Fibroblast of lung (primary cell): ENCODE results near the gene NFKBIB. TPM values are rescaled to one million over a fixed set of nuclear protein-coding genes. Genes with fewer than 3 reads are reported as not detected.
A peak's percentile ranks its signal among the peaks of the same experiment; 100 is the strongest.

ENCODE experiments used
- DNase-seq, 2 donors: peaks; one replicate each; pipeline versions ENCODE4 v3.0.0 to v3.0.0-alpha.2; 2010; ENCODE audit warnings: low read depth in 2 of 2
- H2AFZ ChIP-seq: 2 replicates; pipeline ENCODE4 v1.5.1; 2012; ENCODE audit warnings: low read length, control low read depth, inconsistent platforms
- H3K27ac ChIP-seq: 2 replicates; pipeline ENCODE4 v1.5.1; 2011; ENCODE audit warnings: low read length, control low read depth; ENCODE audit not compliant: insufficient read depth
- H3K27me3 ChIP-seq: 2 replicates; pipeline ENCODE4 v1.5.1; 2011; ENCODE audit warnings: mild to moderate bottlenecking, low read length; ENCODE audit not compliant: control insufficient read depth, insufficient read depth
- H3K36me3 ChIP-seq: 2 replicates; pipeline ENCODE4 v1.5.1; 2011; ENCODE audit warnings: low read length; ENCODE audit not compliant: control insufficient read depth, insufficient read depth
- H3K4me1 ChIP-seq: 2 replicates; pipeline ENCODE4 v1.5.1; 2011; ENCODE audit warnings: low read length; ENCODE audit not compliant: control insufficient read depth, insufficient read depth; ENCODE audit errors: extremely low read depth
- H3K4me2 ChIP-seq: 2 replicates; pipeline ENCODE4 v1.5.1; 2011; ENCODE audit warnings: low read length, control low read depth; ENCODE audit not compliant: insufficient read depth; ENCODE audit errors: extremely low read depth
- H3K4me3 ChIP-seq, 4 experiments: fragments of 200-600 bp in 1 of 4; sonication (generic) in 1 of 4; replicated peaks in 1 of 4; 2 replicates each; pipeline ENCODE4 v1.5.1; 2011 to 2016; ENCODE audit warnings: low read length in 4 of 4, low read depth in 3 of 4, mild to moderate bottlenecking in 3 of 4, control low read depth in 2 of 4, inconsistent platforms in 1 of 4, mixed read lengths in 1 of 4; ENCODE audit not compliant: insufficient read depth in 1 of 4; ENCODE audit errors: control extremely low read depth in 1 of 4
- H3K79me2 ChIP-seq: 2 replicates; pipeline ENCODE4 v1.5.1; 2012; ENCODE audit warnings: mild to moderate bottlenecking, low read length, inconsistent platforms; ENCODE audit not compliant: control insufficient read depth, insufficient read depth
- H3K9ac ChIP-seq: 2 replicates; pipeline ENCODE4 v1.5.1; 2011; ENCODE audit warnings: mild to moderate bottlenecking, low read length, control low read depth; ENCODE audit not compliant: insufficient read depth
- H3K9me3 ChIP-seq: 2 replicates; pipeline ENCODE4 v1.5.1; 2012; ENCODE audit warnings: low read depth, low read length; ENCODE audit not compliant: control insufficient read depth, insufficient read depth
- H4K20me1 ChIP-seq: 2 replicates; pipeline ENCODE4 v1.5.1; 2011; ENCODE audit warnings: low read length; ENCODE audit not compliant: control insufficient read depth, insufficient read depth; ENCODE audit errors: extremely low read depth
- EZH2 ChIP-seq: IDR thresholded peaks from 2 replicates; pipeline ENCODE4 v1.5.1; 2012; ENCODE audit warnings: low read length, control low read depth, mild to moderate bottlenecking; ENCODE audit errors: missing control alignments
- polyA minus RNA-seq: library from RNA; depleted of rRNA, polyadenylated mRNA; stranded (reverse); fragments of >200 nt; gene quantifications from 2 replicates; pipeline ENCODE4 v1.2.3, GENCODE V29; 2011; ENCODE audit warnings: low replicate concordance
- polyA plus RNA-seq, 2 donors: library from polyadenylated mRNA; depleted of rRNA in 1 of 2; stranded (reverse) in 1 of 2; unstranded in 1 of 2; fragments of >200 nt; gene quantifications; 2 replicates each; pipeline ENCODE4 v1.2.1, GENCODE V29; 2011 to 2012; ENCODE audit warnings: missing spikeins in 1 of 2
- total RNA-seq: library from RNA; depleted of rRNA; stranded (reverse); fragments of >200 nt; gene quantifications from 2 replicates; pipeline ENCODE4 v1.2.1, GENCODE V29; 2014
- TF ChIP-seq, protein P1 (sequence below), 2 donors: IDR thresholded peaks in 1 of 2; conservative IDR thresholded peaks in 1 of 2; 1 replicate in 1 of 2; 2 replicates in 1 of 2; pipeline ENCODE4 v1.5.1; 2011 to 2012; ENCODE audit warnings: low read length in 2 of 2, control low read depth in 1 of 2, inconsistent platforms in 1 of 2, low read depth in 1 of 2, mild to moderate bottlenecking in 1 of 2

The NFKBIB gene, protein sequence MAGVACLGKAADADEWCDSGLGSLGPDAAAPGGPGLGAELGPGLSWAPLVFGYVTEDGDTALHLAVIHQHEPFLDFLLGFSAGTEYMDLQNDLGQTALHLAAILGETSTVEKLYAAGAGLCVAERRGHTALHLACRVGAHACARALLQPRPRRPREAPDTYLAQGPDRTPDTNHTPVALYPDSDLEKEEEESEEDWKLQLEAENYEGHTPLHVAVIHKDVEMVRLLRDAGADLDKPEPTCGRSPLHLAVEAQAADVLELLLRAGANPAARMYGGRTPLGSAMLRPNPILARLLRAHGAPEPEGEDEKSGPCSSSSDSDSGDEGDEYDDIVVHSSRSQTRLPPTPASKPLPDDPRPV
- total RNA-seq (8.2 and 10.9 TPM in 2 replicates), polyA plus RNA-seq (8.3 and 9.8 TPM in 2 replicates), polyA minus RNA-seq (2.6 and 4.3 TPM in 2 replicates)
- polyA plus RNA-seq (2012): 15.1 and 19.8 TPM in 2 replicates

DNA sequence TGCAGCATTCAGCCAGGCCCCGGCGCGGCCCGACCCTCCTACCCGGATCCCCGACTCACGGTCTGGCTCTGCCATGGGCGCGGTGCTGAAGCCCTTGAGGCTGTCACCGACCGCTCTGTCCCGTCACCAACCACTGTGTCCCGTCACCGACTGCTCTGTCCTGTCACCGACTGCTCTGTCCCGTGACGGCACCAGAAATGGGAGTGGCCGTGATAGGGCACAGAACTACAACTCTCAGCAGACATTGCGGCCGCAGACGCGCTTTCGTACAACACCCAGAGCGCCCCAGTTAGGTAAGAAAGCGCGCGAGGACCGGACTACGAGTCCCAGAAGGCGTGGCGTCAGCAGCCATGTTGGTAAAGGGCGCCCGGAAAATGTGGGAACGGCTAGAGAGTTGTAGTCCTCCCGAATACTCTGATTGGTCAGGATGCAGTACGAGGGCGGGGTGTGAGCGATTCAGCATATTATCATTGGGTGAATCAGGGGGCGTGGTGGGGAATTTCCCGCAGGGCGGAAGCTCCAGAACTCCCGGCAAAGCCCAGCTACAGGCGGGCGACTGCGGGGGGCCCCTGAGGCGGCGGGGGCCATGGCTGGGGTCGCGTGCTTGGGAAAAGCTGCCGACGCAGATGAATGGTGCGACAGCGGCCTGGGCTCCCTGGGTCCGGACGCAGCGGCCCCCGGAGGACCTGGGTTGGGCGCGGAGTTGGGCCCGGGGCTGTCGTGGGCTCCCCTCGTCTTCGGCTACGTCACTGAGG is at the start of gene NFKBIB, which contains the start of gene SIRT2:
TSS of gene NFKBIB (plus strand) at position 523 of the 755 bp plus-strand sequence. CDS start at position 587, 64 bp downstream.
TSS of gene SIRT2 (minus strand) at position 172 of the 755 bp plus-strand sequence. CDS start at position 75, 97 bp downstream.
- peak; percentile 99 for DNase-seq
- H3K79me2 ChIP-seq: peaks cover 5% of the 10 kb centered on the region
- no peaks in the 10 kb centered on the region for H3K4me1 ChIP-seq
- peak within 1 kb of the TSS; percentile 84 for H2AFZ ChIP-seq
- H3K9ac ChIP-seq: peak within 1 kb of the TSS; percentile 77
- H3K4me2 ChIP-seq: peak within 1 kb of the TSS; percentile 89
- peak within 1 kb of the TSS; percentile 80 for H3K27ac ChIP-seq
- TF ChIP-seq, protein P1, sequence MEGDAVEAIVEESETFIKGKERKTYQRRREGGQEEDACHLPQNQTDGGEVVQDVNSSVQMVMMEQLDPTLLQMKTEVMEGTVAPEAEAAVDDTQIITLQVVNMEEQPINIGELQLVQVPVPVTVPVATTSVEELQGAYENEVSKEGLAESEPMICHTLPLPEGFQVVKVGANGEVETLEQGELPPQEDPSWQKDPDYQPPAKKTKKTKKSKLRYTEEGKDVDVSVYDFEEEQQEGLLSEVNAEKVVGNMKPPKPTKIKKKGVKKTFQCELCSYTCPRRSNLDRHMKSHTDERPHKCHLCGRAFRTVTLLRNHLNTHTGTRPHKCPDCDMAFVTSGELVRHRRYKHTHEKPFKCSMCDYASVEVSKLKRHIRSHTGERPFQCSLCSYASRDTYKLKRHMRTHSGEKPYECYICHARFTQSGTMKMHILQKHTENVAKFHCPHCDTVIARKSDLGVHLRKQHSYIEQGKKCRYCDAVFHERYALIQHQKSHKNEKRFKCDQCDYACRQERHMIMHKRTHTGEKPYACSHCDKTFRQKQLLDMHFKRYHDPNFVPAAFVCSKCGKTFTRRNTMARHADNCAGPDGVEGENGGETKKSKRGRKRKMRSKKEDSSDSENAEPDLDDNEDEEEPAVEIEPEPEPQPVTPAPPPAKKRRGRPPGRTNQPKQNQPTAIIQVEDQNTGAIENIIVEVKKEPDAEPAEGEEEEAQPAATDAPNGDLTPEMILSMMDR (conservative IDR thresholded peaks at IDR 0.05 in 1 of 2, IDR thresholded peaks at IDR 0.05 in 1 of 2; ENCODE audit: low read depth in 1 of 2, low read length in 2 of 2): no peak
- no peak for TF ChIP-seq EZH2
- H3K9me3 ChIP-seq: no peaks in the 10 kb centered on the region
- H3K4me3 ChIP-seq: peak within 1 kb of the TSS; percentile 55 to 92 (median 78)
- H3K36me3 ChIP-seq: no peaks in the 10 kb centered on the region
- H3K27me3 ChIP-seq: no peaks in the 10 kb centered on the region
- H4K20me1 ChIP-seq: no peaks in the 10 kb centered on the region

DNA sequence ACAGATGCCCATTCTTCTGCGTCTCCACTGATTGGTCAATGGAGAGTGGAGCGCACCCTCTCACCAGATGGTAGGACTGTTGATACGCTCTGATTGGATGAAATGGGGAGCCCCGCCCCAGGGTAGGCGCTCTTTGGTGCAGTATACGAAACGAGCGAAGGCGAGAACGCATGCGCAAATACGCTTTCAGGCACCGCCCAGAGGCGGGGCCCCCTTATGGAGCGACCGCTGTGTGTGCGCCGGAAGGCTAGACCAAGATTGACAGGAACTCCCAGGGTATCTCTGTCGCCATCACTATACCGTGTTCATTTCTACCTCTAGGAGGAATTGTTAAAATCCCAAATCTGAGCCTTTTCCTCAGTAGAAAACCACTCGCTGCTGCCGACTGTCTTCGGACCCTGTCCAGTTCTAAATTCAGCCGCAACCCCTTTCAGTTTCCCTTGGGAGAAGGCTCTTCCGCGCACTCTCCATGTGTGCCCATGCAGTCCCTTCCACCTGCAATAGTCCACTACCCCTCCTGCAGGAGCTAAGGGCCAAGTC is 49.3 kb upstream of the NFKBIB start:
- Histone ChIP-seq H3K27ac (peak overlapping the region; percentile 95), H3K9ac (peak overlapping the region; percentile 57), H3K4me3 (peak overlapping the region; percentile 68 to 82 (median 73)), H3K4me2 (peak overlapping the region; percentile 100), H3K27me3 (no peaks in the 10 kb centered on the region), H2AFZ (peak overlapping the region; percentile 48), H4K20me1 (no peaks in the 10 kb centered on the region), H3K9me3 (no peaks in the 10 kb centered on the region), H3K4me1 (peaks cover 11% of the 10 kb centered on the region), H3K79me2 (peaks cover 35% of the 10 kb centered on the region), H3K36me3 (peaks cover 13% of the 10 kb centered on the region)
- no peak for TF ChIP-seq EZH2
- TF ChIP-seq, protein P1 (conservative IDR thresholded peaks at IDR 0.05 in 1 of 2, IDR thresholded peaks at IDR 0.05 in 1 of 2; ENCODE audit: low read depth in 1 of 2, low read length in 2 of 2): peak in 1 of 2 donors; percentile 12
- DNase-seq: peak in 1 of 2 donors; percentile 100
